Retina (tissue), 1 donor: ENCODE measurements around the gene TRIO.

Experiments
- DNase-seq: peaks from one replicate; pipeline ENCODE4 v3.0.0-alpha.2; 2016

The TRIO gene

GRCh38 chr5:14212838-14213237 lies 69.7 kb downstream of the TRIO start:
- DNase-seq, result no peak

GRCh38 chr5:14213253-14213652 lies 70.1 kb downstream of the TRIO start:
- no peak for DNase-seq

- DNase-seq, result no peak
Measured at GRCh38 chr5:14213813-14214585, 70.9 kb downstream of the TRIO start.

GRCh38 chr5:14215901-14216300 lies 72.8 kb downstream of the TRIO start:
- no peak for DNase-seq

- no peak for DNase-seq
Measured at GRCh38 chr5:14216372-14216771, 73.2 kb downstream of the TRIO start.

- DNase-seq, result no peak
Measured at GRCh38 chr5:14216902-14217301, 73.8 kb downstream of the TRIO start.

GRCh38 chr5:14217587-14217986 lies 74.4 kb downstream of the TRIO start:
- DNase-seq, result no peak

GRCh38 chr5:14218011-14218410 lies 74.9 kb downstream of the TRIO start:
- no peak for DNase-seq

- DNase-seq, result no peak
Measured at GRCh38 chr5:14218480-14218879, 75.3 kb downstream of the TRIO start.

- DNase-seq, result no peak
Measured at GRCh38 chr5:14218897-14219573, 75.9 kb downstream of the TRIO start.

GRCh38 chr5:14219800-14220512 lies 76.8 kb downstream of the TRIO start:
- no peak for DNase-seq

GRCh38 chr5:14220642-14221041 lies 77.5 kb downstream of the TRIO start:
- no peak for DNase-seq

- DNase-seq, result no peak
Measured at GRCh38 chr5:14221732-14222131, 78.6 kb downstream of the TRIO start.

- DNase-seq, result no peak
Measured at GRCh38 chr5:14222206-14222605, 79.1 kb downstream of the TRIO start.

GRCh38 chr5:14223372-14223771 lies 80.2 kb downstream of the TRIO start:
- DNase-seq, result no peak

- DNase-seq, result no peak
Measured at GRCh38 chr5:14225173-14225834, 82.2 kb downstream of the TRIO start.

GRCh38 chr5:14226149-14226548 lies 83.0 kb downstream of the TRIO start:
- DNase-seq, result no peak

- no peak for DNase-seq
Measured at GRCh38 chr5:14226554-14226953, 83.4 kb downstream of the TRIO start.

GRCh38 chr5:14226992-14227391 lies 83.8 kb downstream of the TRIO start:
- DNase-seq, result no peak

- no peak for DNase-seq
Measured at GRCh38 chr5:14227513-14227912, 84.4 kb downstream of the TRIO start.

GRCh38 chr5:14228219-14228618 lies 85.1 kb downstream of the TRIO start:
- no peak for DNase-seq

- no peak for DNase-seq
Measured at GRCh38 chr5:14229181-14229580, 86.0 kb downstream of the TRIO start.

GRCh38 chr5:14229734-14230133 lies 86.6 kb downstream of the TRIO start:
- no peak for DNase-seq
